H1 (cell line): Measurements from ENCODE around the gene PDE4D. TPM values are rescaled to one million over a fixed set of nuclear protein-coding genes. Genes with fewer than 3 reads are reported as not detected.

Source experiments
- CTCF ChIA-PET: fragments of 300-600 bp; sonication (Branson Sonifier 250); formaldehyde crosslinking; loops from one replicate; lab custom pipeline; 2021; ENCODE audit not compliant: partially characterized antibody; lab: Charles Lee
- POLR2A ChIA-PET: fragments of 300-600 bp; sonication (Branson Sonifier 250); formaldehyde crosslinking; loops from one replicate; lab custom pipeline; 2021; ENCODE audit warnings: inconsistent platforms; ENCODE audit not compliant: partially characterized antibody; lab: Charles Lee
- DNase-seq, 2 experiments: peaks; one replicate each; pipeline versions ENCODE4 v3.0.0 to v3.0.0-alpha.2; 2010 to 2022; ENCODE audit warnings: low spot score in 2 of 2, low read depth in 1 of 2, mixed read lengths in 1 of 2
- FAIRE-seq: peaks from 2 replicates; lab custom pipeline; 2011; peaks lifted over from hg19 to GRCh38; lab: Jason Lieb, UNC
- H2AFZ ChIP-seq: 2 replicates; pipeline ENCODE4 v1.8.1; 2012; ENCODE audit warnings: low read length, inconsistent platforms
- H2AK5ac ChIP-seq: 2 replicates; pipeline ENCODE4 v1.6.1; 2013; ENCODE audit warnings: low read depth, low read length
- H2BK120ac ChIP-seq: replicated peaks from 2 replicates; pipeline ENCODE3; 2013; ENCODE audit warnings: low read depth, low read length, inconsistent platforms
- H2BK12ac ChIP-seq: 2 replicates; pipeline ENCODE4 v1.6.1; 2013; ENCODE audit warnings: low read depth, low read length
- H2BK15ac ChIP-seq: 2 replicates; pipeline ENCODE4 v1.6.1; 2013; ENCODE audit warnings: low read length
- H2BK20ac ChIP-seq: 2 replicates; pipeline ENCODE4 v1.6.1; 2013; ENCODE audit warnings: low read length
- H2BK5ac ChIP-seq: 2 replicates; pipeline ENCODE4 v1.6.1; 2013; ENCODE audit warnings: low read depth, low read length
- H3K14ac ChIP-seq: 2 replicates; pipeline ENCODE4 v1.6.1; 2013; ENCODE audit warnings: inconsistent platforms; ENCODE audit not compliant: insufficient read length
- H3K18ac ChIP-seq: 2 replicates; pipeline ENCODE4 v1.6.1; 2013; ENCODE audit warnings: low read length; ENCODE audit errors: extremely low read depth
- H3K23ac ChIP-seq: 2 replicates; pipeline ENCODE4 v1.6.1; 2013; ENCODE audit warnings: inconsistent platforms; ENCODE audit not compliant: insufficient read length
- H3K23me2 ChIP-seq: 2 replicates; pipeline ENCODE4 v1.6.1; 2013; ENCODE audit warnings: low read depth, low read length
- H3K27ac ChIP-seq: 2 replicates; pipeline ENCODE4 v1.6.1; 2011; ENCODE audit warnings: low read depth, low read length, inconsistent platforms
- H3K27me3 ChIP-seq, 4 experiments: replicated peaks in 1 of 4; 1 replicate in 1 of 4; 2 replicates in 3 of 4; pipeline versions ENCODE4 v1.6.1 to v1.8.1; 2011 to 2013; ENCODE audit warnings: low read length in 3 of 4, mild to moderate bottlenecking in 3 of 4, inconsistent platforms in 2 of 4, mixed read lengths in 2 of 4, moderate library complexity in 1 of 4; ENCODE audit not compliant: control insufficient read depth in 3 of 4, insufficient read depth in 3 of 4; ENCODE audit errors: extremely low read depth in 1 of 4
- H3K36me3 ChIP-seq, 4 experiments: 2 replicates each; pipeline versions ENCODE4 v1.6.1 to v1.8.1; 2011 to 2013; ENCODE audit warnings: mild to moderate bottlenecking in 4 of 4, low read length in 3 of 4, moderate library complexity in 2 of 4, control low read depth in 1 of 4, inconsistent platforms in 1 of 4; ENCODE audit not compliant: insufficient read depth in 4 of 4, control insufficient read depth in 2 of 4
- H3K4ac ChIP-seq: replicated peaks from 2 replicates; pipeline ENCODE3; 2013; ENCODE audit warnings: low read length, low read depth, mixed read lengths, inconsistent platforms; ENCODE audit not compliant: insufficient read length
- H3K4me1 ChIP-seq, 4 experiments: replicated peaks in 1 of 4; 1 replicate in 1 of 4; 2 replicates in 3 of 4; pipeline versions ENCODE4 v1.6.1 to v1.8.1; 2011 to 2013; ENCODE audit warnings: low read length in 3 of 4, inconsistent platforms in 2 of 4, mixed read lengths in 1 of 4; ENCODE audit not compliant: insufficient read depth in 4 of 4, control insufficient read depth in 3 of 4
- H3K4me2 ChIP-seq, 2 experiments: 2 replicates each; pipeline versions ENCODE4 v1.6.1 to v1.8.1; 2011 to 2013; ENCODE audit warnings: low read depth in 2 of 2, low read length in 2 of 2, control low read depth in 1 of 2, inconsistent platforms in 1 of 2, mild to moderate bottlenecking in 1 of 2; ENCODE audit not compliant: insufficient read depth in 1 of 2
- H3K4me3 ChIP-seq, 4 experiments: fragments of 200-600, 300-600 bp in 1 of 4; sonication (generic), shearing (Covaris generic), sonication (Bioruptor Twin) in 1 of 4; 2 replicates each; pipeline versions ENCODE4 v1.5.1 to v1.8.1; 2011 to 2016; ENCODE audit warnings: low read length in 4 of 4, low read depth in 3 of 4, control low read depth in 2 of 4, inconsistent platforms in 2 of 4, mild to moderate bottlenecking in 2 of 4, mixed read lengths in 1 of 4, moderate library complexity in 1 of 4; ENCODE audit not compliant: insufficient read depth in 2 of 4; ENCODE audit errors: extremely low read depth in 1 of 4
- H3K56ac ChIP-seq: replicated peaks from 2 replicates; pipeline ENCODE3; 2013; ENCODE audit warnings: low read depth, mild to moderate bottlenecking, mixed read lengths, low read length, inconsistent platforms; ENCODE audit not compliant: insufficient read length
- H3K79me1 ChIP-seq: 2 replicates; pipeline ENCODE4 v1.6.1; 2013; ENCODE audit warnings: low read depth, low read length, control low read depth
- H3K79me2 ChIP-seq, 2 experiments: 2 replicates each; pipeline versions ENCODE4 v1.6.1 to v1.8.1; 2012 to 2013; ENCODE audit warnings: low read length in 2 of 2, mild to moderate bottlenecking in 2 of 2, inconsistent platforms in 1 of 2; ENCODE audit not compliant: insufficient read depth in 2 of 2, control insufficient read depth in 1 of 2
- H3K9ac ChIP-seq, 4 experiments: replicated peaks in 1 of 4; 1 replicate in 1 of 4; 2 replicates in 3 of 4; pipeline versions ENCODE4 v1.6.1 to v1.8.1; 2011 to 2013; ENCODE audit warnings: low read depth in 3 of 4, low read length in 3 of 4, control low read depth in 2 of 4, mild to moderate bottlenecking in 2 of 4, moderate library complexity in 2 of 4, inconsistent platforms in 1 of 4; ENCODE audit errors: extremely low read depth in 1 of 4
- H3K9me3 ChIP-seq, 2 experiments: 2 replicates each; pipeline versions ENCODE4 v1.6.1 to v1.8.1; 2012 to 2013; ENCODE audit warnings: mild to moderate bottlenecking in 2 of 2, moderate library complexity in 2 of 2, control low read depth in 1 of 2, inconsistent platforms in 1 of 2, low read depth in 1 of 2, low read length in 1 of 2, mixed read lengths in 1 of 2; ENCODE audit not compliant: insufficient read depth in 2 of 2
- H4K20me1 ChIP-seq, 2 experiments: replicated peaks in 1 of 2; 2 replicates each; pipeline versions ENCODE3 to v1.8.1; 2011 to 2013; ENCODE audit warnings: inconsistent platforms in 2 of 2, low read length in 2 of 2, mild to moderate bottlenecking in 1 of 2; ENCODE audit not compliant: insufficient read depth in 2 of 2, control insufficient read depth in 1 of 2
- H4K5ac ChIP-seq: 2 replicates; pipeline ENCODE4 v1.6.1; 2013; ENCODE audit warnings: low read length, low read depth, mixed read lengths, inconsistent platforms; ENCODE audit not compliant: insufficient read length
- H4K8ac ChIP-seq: 2 replicates; pipeline ENCODE4 v1.8.0; 2013; ENCODE audit warnings: mild to moderate bottlenecking, moderate library complexity, low read length, inconsistent platforms; ENCODE audit not compliant: insufficient read depth; ENCODE audit errors: extremely low read depth
- H4K91ac ChIP-seq: replicated peaks from 2 replicates; pipeline ENCODE3; 2013; ENCODE audit warnings: low read length, mixed read lengths, inconsistent platforms; ENCODE audit not compliant: insufficient read length
- ASH2L ChIP-seq: fragments of 200-600, 300-600 bp; sonication (generic); IDR thresholded peaks from one replicate; pipeline ENCODE4 v1.7.1; 2017; ENCODE audit warnings: low read length
- BRCA1 ChIP-seq: IDR thresholded peaks from 2 replicates; pipeline ENCODE4 v1.6.1; 2012; ENCODE audit warnings: low read depth, low read length, improper control_type of control experiment
- POLR2AphosphoS5 ChIP-seq: IDR thresholded peaks from 2 replicates; pipeline ENCODE4 v1.6.1; 2011; ENCODE audit warnings: low read depth, low read length
- WGBS, 2 experiments: shearing (Covaris generic) in 1 of 2; methylation state at CpG; one replicate each; pipeline versions ENCODE4 v1.1.6 to v1.1.7; 2013 to 2015; ENCODE audit warnings: low lambda C conversion rate in 2 of 2, mixed read lengths in 2 of 2, inconsistent platforms in 1 of 2, low coverage in 1 of 2, missing lambda C conversion rate in 1 of 2; ENCODE audit not compliant: insufficient replicate concordance in 2 of 2, insufficient coverage in 1 of 2, insufficient read length in 1 of 2; ENCODE audit errors: extremely low coverage in 1 of 2, missing lambda C conversion rate in 1 of 2; 5-methylcytosine and 5-hydroxymethylcytosine counted together
- polyA plus RNA-seq, 7 experiments: library from polyadenylated mRNA; depleted of rRNA in 3 of 7; stranded (reverse) in 5 of 7; unstranded in 2 of 7; fragments of >200 nt in 5 of 7; fragments of 200-250 nt in 2 of 7; gene quantifications; 1 replicate in 5 of 7; 2 replicates in 1 of 7; 4 replicates in 1 of 7; pipeline versions ENCODE4 v1.2.1 to v1.2.3, GENCODE V29; 2011 to 2013; ENCODE audit warnings: missing spikeins in 2 of 7, mixed read lengths in 2 of 7
- total RNA-seq: library from RNA; stranded (reverse); fragmentation: NEBNext Ultra II Directional; extraction: Animal tissue kit (Norgen Biotek cat#: 25700); gene quantifications from 2 replicates; pipeline ENCODE4 v1.2.1, GENCODE V29; 2021

The PDE4D gene
- total and polyA plus RNA-seq, 2 of the 8 experiments (the other 6 are each of a cell fraction or from before 2014, with no cell fraction given) = 2.3 to 3.7 TPM

- no peak overlapping the region for H4K5ac ChIP-seq
- H3K23ac ChIP-seq = no peak overlapping the region
- no peak overlapping the region for H2BK12ac ChIP-seq
- no peak overlapping the region for H3K4me3 ChIP-seq
- no peak for DNase-seq
- no peaks in the 10 kb centered on the region for H3K4me1 ChIP-seq
- no peak overlapping the region for H2BK15ac ChIP-seq
- no peak overlapping the region for H3K4ac ChIP-seq
- no peak overlapping the region for H2AK5ac ChIP-seq
- CTCF ChIA-PET = interaction anchor here (1.3 to 1.8 kb wide), 2 partner anchors 98 to 184 kb away, joined by 4 read pairs; no protein-coding TSS in a partner anchor
- POLR2A ChIA-PET = no interaction called here
- H3K56ac ChIP-seq = no peak overlapping the region
- no peaks in the 10 kb centered on the region for H3K9me3 ChIP-seq
- no peaks in the 10 kb centered on the region for H3K27me3 ChIP-seq
- H2AFZ ChIP-seq = no peak overlapping the region
- no peak for FAIRE-seq
- no peak overlapping the region for H2BK120ac ChIP-seq
- no peaks in the 10 kb centered on the region for H3K79me2 ChIP-seq
- H3K36me3 ChIP-seq = no peaks in the 10 kb centered on the region
- 91% methylated on average over 1 of the region's 1 CpG; no CpG with 5 or more reads in 1 of the 2 experiments for WGBS, 2 experiments
- no peaks in the 10 kb centered on the region for H3K79me1 ChIP-seq
- no peak overlapping the region for H2BK5ac ChIP-seq
- no peak overlapping the region for H3K27ac ChIP-seq
- no peak overlapping the region for H4K91ac ChIP-seq
- no peak overlapping the region for H4K8ac ChIP-seq
- no peaks in the 10 kb centered on the region for H4K20me1 ChIP-seq
- no peak overlapping the region for H3K4me2 ChIP-seq
- H3K18ac ChIP-seq = no peak overlapping the region
- H3K9ac ChIP-seq = no peak overlapping the region
- H3K14ac ChIP-seq = no peak overlapping the region
- H2BK20ac ChIP-seq = no peak overlapping the region
- H3K23me2 ChIP-seq = no peaks in the 10 kb centered on the region
- TF ChIP-seq BRCA1 = no peak
- no peak for TF ChIP-seq ASH2L
- no peak for TF ChIP-seq POLR2AphosphoS5
Measured at GRCh38 chr5:59489551-59489950, 404.0 kb downstream of the PDE4D start.
